Measurements from ENCODE around the gene JMJD1C. TPM values are rescaled to one million over a fixed set of nuclear protein-coding genes. Genes with fewer than 3 reads are reported as not detected.

JMJD1C gene
- total RNA-seq, 2 donors from 2014 or later = 91.8 to 103 TPM

DNA sequence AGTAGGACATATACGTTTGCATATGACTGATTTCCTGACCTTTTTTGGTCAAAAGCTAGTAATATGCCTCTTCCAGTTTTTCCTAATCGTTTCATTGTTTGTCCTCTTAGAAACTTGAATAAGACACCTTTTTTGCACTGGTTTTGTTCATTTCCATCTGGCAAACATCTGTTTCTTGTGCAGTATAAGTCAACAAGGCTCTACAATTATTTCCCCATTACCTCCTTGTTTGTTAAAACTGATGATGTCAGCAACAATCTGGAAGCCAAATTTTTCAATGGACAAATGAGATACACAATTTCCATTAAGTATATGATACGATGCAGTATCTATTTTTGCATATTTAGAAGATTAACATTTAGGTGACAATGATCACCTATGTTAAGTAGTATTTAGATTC, 183.8 kb downstream of the JMJD1C start:
- TF ChIP-seq, protein P1, sequence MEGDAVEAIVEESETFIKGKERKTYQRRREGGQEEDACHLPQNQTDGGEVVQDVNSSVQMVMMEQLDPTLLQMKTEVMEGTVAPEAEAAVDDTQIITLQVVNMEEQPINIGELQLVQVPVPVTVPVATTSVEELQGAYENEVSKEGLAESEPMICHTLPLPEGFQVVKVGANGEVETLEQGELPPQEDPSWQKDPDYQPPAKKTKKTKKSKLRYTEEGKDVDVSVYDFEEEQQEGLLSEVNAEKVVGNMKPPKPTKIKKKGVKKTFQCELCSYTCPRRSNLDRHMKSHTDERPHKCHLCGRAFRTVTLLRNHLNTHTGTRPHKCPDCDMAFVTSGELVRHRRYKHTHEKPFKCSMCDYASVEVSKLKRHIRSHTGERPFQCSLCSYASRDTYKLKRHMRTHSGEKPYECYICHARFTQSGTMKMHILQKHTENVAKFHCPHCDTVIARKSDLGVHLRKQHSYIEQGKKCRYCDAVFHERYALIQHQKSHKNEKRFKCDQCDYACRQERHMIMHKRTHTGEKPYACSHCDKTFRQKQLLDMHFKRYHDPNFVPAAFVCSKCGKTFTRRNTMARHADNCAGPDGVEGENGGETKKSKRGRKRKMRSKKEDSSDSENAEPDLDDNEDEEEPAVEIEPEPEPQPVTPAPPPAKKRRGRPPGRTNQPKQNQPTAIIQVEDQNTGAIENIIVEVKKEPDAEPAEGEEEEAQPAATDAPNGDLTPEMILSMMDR (IDR thresholded peaks at IDR 0.05) = no peak
- no peak for TF ChIP-seq POLR2A (IDR thresholded peaks at IDR 0.05)
- WGBS, 2 donors = 83 to 89% methylated on average over 3 of the region's 3 CpGs

DNA sequence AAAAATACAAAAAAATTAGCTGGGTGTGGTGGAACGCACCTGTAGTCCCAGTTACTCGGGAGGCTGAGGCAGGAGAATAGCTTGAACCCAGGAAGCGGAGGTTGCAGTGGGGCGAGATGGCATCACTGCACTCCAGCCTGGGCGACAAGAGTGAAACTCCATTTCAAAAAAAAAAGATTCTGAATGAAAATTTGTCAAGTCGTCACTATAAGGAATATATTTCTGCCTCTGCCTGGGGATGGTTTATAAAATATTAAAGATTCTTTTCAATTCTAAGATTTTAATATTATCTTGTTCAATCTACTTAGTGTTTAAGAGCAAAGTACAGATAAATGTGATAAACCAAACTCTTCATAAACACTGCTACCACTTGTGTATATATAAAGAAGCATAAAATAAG, 185.4 kb downstream of the JMJD1C start:
- no peaks in the 10 kb centered on the region for H3K9me3 ChIP-seq
- no peaks in the 10 kb centered on the region for H3K4me1 ChIP-seq
- H3K4me3 ChIP-seq = no peak overlapping the region
- intact Hi-C loops (cut with DNase I) = no loop called here
- H3K27me3 ChIP-seq = no peaks in the 10 kb centered on the region
- ATAC-seq = no peak
- TF ChIP-seq POLR2A (IDR thresholded peaks at IDR 0.05) = no peak
- TF ChIP-seq, protein P1 (IDR thresholded peaks at IDR 0.05) = no peak
- H3K36me3 ChIP-seq (replicated peaks in 1 of 2; ENCODE audit: insufficient read depth in 1 of 2, low read depth in 2 of 2) = no peaks in the 10 kb centered on the region
- DNase-seq = no peak
- H3K27ac ChIP-seq = no peak overlapping the region
- WGBS, 2 donors = 94 to 97% methylated on average over 6 of the region's 6 CpGs

More for the DNA sequence above, 183.8 kb downstream of the JMJD1C start:
- no peaks in the 10 kb centered on the region for H3K9me3 ChIP-seq
- no peaks in the 10 kb centered on the region for H3K4me1 ChIP-seq
- H3K4me3 ChIP-seq = no peak overlapping the region
- no peak for DNase-seq
- no peaks in the 10 kb centered on the region for H3K27me3 ChIP-seq
- H3K36me3 ChIP-seq (replicated peaks in 1 of 2; ENCODE audit: insufficient read depth in 1 of 2, low read depth in 2 of 2) = no peaks in the 10 kb centered on the region
- ATAC-seq = no peak
- no peak overlapping the region for H3K27ac ChIP-seq
- intact Hi-C loops (cut with DNase I) = no loop called here

DNA sequence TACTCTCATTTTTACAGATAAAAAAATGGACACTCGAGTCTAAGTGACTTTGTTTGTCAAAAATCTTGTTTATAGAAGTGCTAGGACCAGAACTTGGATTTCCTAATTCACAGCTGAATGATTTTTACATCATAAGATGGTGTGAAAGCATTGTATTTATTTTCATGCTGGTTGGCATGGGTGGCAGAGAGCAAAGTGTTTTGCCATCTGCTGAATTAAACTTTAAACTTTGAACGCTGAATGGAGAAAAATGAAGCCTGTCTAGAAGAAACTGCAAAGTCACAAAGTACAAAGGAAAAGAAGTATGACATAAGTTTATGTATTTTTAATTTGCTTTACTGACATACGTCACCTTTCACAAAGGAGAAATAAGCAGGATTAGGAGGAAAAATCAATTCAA, 190.7 kb downstream of the JMJD1C start:
- DNase-seq (no peak), ATAC-seq (no peak)
- Histone ChIP-seq H3K4me3 (no peak overlapping the region), H3K36me3 (replicated peaks in 1 of 2; ENCODE audit: insufficient read depth in 1 of 2, low read depth in 2 of 2) (no peaks in the 10 kb centered on the region), H3K27me3 (no peaks in the 10 kb centered on the region), H3K9me3 (no peaks in the 10 kb centered on the region), H3K4me1 (peaks cover 3% of the 10 kb centered on the region), H3K27ac (no peak overlapping the region)
- TF ChIP-seq POLR2A (IDR thresholded peaks at IDR 0.05) = no peak
- TF ChIP-seq, protein P1 (IDR thresholded peaks at IDR 0.05) = no peak
- intact Hi-C loops (cut with DNase I) = no loop called here
- WGBS, 2 donors = 46 to 58% methylated on average over 3 of the region's 3 CpGs

DNA sequence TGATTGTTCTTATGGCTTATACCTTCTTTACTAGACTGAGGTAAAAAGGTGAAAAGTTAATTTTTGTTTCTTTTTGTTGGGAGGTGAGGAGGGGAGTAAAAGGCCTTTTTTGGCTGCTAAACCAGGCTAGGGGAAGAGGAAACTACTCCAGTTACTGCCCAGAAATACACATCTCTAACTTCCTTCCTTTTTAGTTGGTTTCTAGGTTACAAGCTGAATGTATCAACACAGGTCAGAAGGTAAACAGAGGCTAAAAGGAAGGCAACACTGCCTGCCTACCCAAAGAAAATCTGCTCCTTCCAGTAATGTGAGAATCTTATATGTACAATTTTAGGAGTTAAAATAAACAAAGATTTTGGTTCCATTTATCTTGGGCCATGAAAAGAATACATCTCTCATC, 192.2 kb downstream of the JMJD1C start:
- no peak for ATAC-seq

More for the DNA sequence above, 192.2 kb downstream of the JMJD1C start:
- peaks cover 3% of the 10 kb centered on the region for H3K4me1 ChIP-seq
- intact Hi-C loops (cut with DNase I) = no loop called here
- no peaks in the 10 kb centered on the region for H3K27me3 ChIP-seq
- H3K9me3 ChIP-seq = no peaks in the 10 kb centered on the region
- H3K27ac ChIP-seq = peak overlapping the region in 1 of 4 donors; percentile 39
- TF ChIP-seq, protein P1 (IDR thresholded peaks at IDR 0.05) = no peak
- no peak for TF ChIP-seq POLR2A (IDR thresholded peaks at IDR 0.05)
- H3K36me3 ChIP-seq (replicated peaks in 1 of 2; ENCODE audit: insufficient read depth in 1 of 2, low read depth in 2 of 2) = no peaks in the 10 kb centered on the region
- DNase-seq = no peak
- H3K4me3 ChIP-seq = no peak overlapping the region
